B cell (primary cell): ENCODE results near the gene AMER3.

Experiments used
- CTCF ChIP-seq: fragments of 200-600 bp; IDR thresholded peaks from one replicate; pipeline ENCODE4 v1.8.0; 2022; ENCODE audit warnings: antibody characterized with exemption, mild to moderate bottlenecking
- EZH2 ChIP-seq: IDR thresholded peaks from 2 replicates; pipeline ENCODE4 v1.6.1; 2012; ENCODE audit warnings: borderline replicate concordance, low read depth, mild to moderate bottlenecking, moderate library complexity, low read length; ENCODE audit not compliant: insufficient read depth, poor library complexity, severe bottlenecking

DNA sequence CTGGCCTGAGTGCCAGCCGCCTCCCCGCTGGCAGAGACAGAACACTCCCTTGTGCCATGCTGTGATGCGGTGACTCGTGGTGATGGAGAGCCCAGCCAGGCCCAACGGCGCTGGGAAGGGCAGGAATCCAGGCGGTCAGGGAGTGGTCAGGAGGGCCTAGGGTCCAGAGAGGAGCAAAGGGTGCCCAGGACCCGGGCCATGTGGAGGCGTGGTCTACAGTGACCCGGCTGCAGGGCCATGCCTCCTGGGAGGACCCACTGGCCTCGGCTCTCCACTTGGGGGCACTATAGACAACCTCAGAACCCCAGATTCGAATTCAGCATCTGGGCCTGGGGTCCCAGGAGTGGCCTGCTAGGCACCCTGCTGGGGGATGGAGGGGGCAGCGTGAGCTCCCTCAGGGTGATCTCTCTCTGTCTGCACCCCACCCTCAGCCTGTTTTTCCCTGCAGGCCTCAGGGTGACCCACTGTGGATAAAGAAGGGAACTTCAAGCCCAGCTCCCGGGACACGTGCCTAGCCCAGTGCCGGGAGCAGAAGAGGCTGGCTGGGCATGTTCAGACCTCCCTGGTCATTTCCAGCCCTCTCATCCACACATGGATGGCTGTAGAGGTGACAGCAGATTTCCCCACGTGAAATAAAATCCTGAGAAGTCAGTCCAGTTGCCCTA is 13.0 kb downstream of the AMER3 start:
- TF ChIP-seq CTCF (no peak), EZH2 (no peak)
